Heart right ventricle (tissue), 16 donors: ENCODE results near the gene LRMDA. TPM values are rescaled to one million over a fixed set of nuclear protein-coding genes. Genes with fewer than 3 reads are reported as not detected.

Experiments used
- ATAC-seq, 8 donors: fragments of 200-7000 bp; cut with Tn5 transposase; one replicate each; pipeline ENCODE4 v1.9.1; 2020; ENCODE audit warnings: mild to moderate bottlenecking in 8 of 8, moderate library complexity in 8 of 8, moderate number of reproducible peaks in 1 of 8
- DNase-seq, 2 donors: peaks; one replicate each; pipeline ENCODE4 v3.0.0-alpha.2; 2020
- H3K27ac ChIP-seq, 10 donors: fragments of 200-600 bp; sonication (generic) in 2 of 10; one replicate each; pipeline versions ENCODE4 v1.5.0 to v1.8.0; 2020 to 2022; ENCODE audit warnings: mild to moderate bottlenecking in 3 of 10
- H3K27me3 ChIP-seq, 7 donors: fragments of 200-600 bp; one replicate each; pipeline ENCODE4 v1.8.0; 2021 to 2022; ENCODE audit warnings: mild to moderate bottlenecking in 2 of 7
- H3K36me3 ChIP-seq, 9 donors: fragments of 200-600 bp; sonication (generic) in 1 of 9; one replicate each; pipeline versions ENCODE4 v1.5.0 to v1.8.0; 2020 to 2022; ENCODE audit warnings: mild to moderate bottlenecking in 2 of 9
- H3K4me1 ChIP-seq, 9 donors: fragments of 200-600 bp; sonication (generic) in 1 of 9; one replicate each; pipeline versions ENCODE4 v1.5.0 to v1.8.0; 2020 to 2022; ENCODE audit warnings: mild to moderate bottlenecking in 4 of 9
- H3K4me3 ChIP-seq, 10 donors: fragments of 200-600 bp; sonication (generic) in 2 of 10; one replicate each; pipeline versions ENCODE4 v1.5.0 to v1.8.0; 2020 to 2022; ENCODE audit warnings: mild to moderate bottlenecking in 7 of 10, moderate library complexity in 2 of 10
- H3K9me3 ChIP-seq, 11 donors: fragments of 200-600 bp in 10 of 11; sonication (generic) in 2 of 11; one replicate each; pipeline versions ENCODE4 v1.5.0 to v1.8.0; 2013 to 2022; ENCODE audit warnings: mild to moderate bottlenecking in 2 of 11, control low read depth in 1 of 11, moderate library complexity in 1 of 11
- CTCF ChIP-seq, 9 donors: fragments of 200-600 bp; sonication (generic) in 2 of 9; IDR thresholded peaks; one replicate each; pipeline versions ENCODE4 v1.5.0 to v1.8.0; 2021 to 2022; ENCODE audit warnings: antibody characterized with exemption in 9 of 9, mild to moderate bottlenecking in 5 of 9, moderate library complexity in 1 of 9
- WGBS, 2 donors: extraction: QIAGEN DNeasy Blood & Tissue Kit; methylation state at CpG; one replicate each; pipeline ENCODE4 v1.1.7; 2013; ENCODE audit warnings: inconsistent platforms in 1 of 2; 5-methylcytosine and 5-hydroxymethylcytosine counted together
- intact Hi-C, 10 donors: fragments of 100-400 bp; cut with DNase I; formaldehyde crosslinking; loops; one replicate each; pipeline versions ENCODE4 v1.11.1 to v1.14.2; 2022
- polyA plus RNA-seq, 2 donors: library from polyadenylated mRNA; stranded (reverse); fragments of 200-250 nt; gene quantifications; one replicate each; pipeline ENCODE4 v1.2.3, GENCODE V29; 2013
- total RNA-seq, 10 donors: library from RNA; stranded (reverse); fragmentation: NEBNext Ultra II Directional in 3 of 10; extraction: Animal tissue kit (Norgen Biotek cat#: 25700) in 3 of 10; gene quantifications; one replicate each; pipeline versions ENCODE4 v1.2.1 to v1.2.4, GENCODE V29; 2021 to 2023
- donor health status: Arrhythmogenic right ventricular cardiomyopathy.
- donor health status: ischemic (EF 13 %, LVEDD 7.1; RV severe dilation, severe dysfunction).
- donor health status: healthy with polysubstance abuse.
- donor health status: DM: no; HTN: yes; CAD: no.
- donor health status: DM: no; HTN: no; CAD: no.
- donor health status: ischemic (EF 25% LVEDD 6.9; RV normal size, moderate dysfunction).
- donor health status: ischemic (EF 25% LVEDD 5.7; RV mildly dilated, moderate dysfunction).
- donor health status: healthy.
- donor health status: DM: yes; HTN: yes; CAD: no.
- donor health status: Ischemic cardiomyopathy.
- donor health status: ischemic (EF 35%, LVEDD 5.7; RV mildly dilated, moderate dysfunction).
- donor health status: nonischemic (EF 11% LVEDD 7.7; RV severe dilation, severe dysfunction).
- donor health status: DM: yes; HTN: yes; CAD: no.
- donor health status: PGD.
- donor health status: ischemic (EF 29% LVEDD 5.4; RV normal size, mild dysfunction).
- donor health status: nonischemic (EF 23%, LVEDD 6.1; RV moderate dilation, normal function).

LRMDA gene
- total and polyA plus RNA-seq, 12 donors, result 4.0 to 59.8 (median 12.7) TPM

DNA sequence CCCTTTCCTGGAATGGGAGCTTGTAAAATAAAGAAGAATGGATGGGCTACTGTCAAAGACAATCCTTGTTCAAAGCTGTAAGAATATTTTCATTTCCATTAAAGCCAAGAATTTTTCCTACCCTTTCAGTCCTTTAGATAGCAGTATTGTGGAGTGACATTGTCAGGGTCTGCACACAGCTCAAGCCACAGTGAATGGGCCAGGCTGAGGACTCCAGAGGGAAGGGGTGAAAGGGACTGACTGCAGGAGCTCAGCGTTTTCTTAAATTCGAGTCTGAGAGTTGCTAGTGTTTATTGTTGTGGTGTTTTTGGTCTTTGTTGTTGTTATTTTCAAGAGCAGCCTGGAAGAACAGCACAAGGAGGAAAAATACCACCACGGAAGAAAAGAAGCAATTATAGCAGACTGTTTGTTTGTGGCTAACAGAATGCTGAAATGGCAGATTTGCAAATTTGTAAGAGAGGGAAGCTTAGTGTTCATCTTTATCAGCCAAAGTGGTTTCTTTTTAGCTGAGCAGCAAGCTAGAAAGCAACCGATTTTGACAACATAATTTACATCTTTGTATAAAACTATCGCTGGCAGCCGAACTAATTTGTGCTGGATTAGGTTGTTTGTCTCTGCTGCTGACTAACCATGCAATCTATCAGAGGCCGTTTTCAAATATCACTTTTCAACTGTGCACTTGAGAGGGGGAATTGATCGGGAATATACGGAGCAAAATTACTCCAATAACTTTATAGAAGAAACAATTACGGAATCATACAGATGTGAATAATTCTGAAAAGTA lies 192.1 kb downstream of the LRMDA start:
- DNase-seq (no peak), ATAC-seq (no peak)
- 72 to 74% methylated on average over 10 of the region's 10 CpGs for WGBS, 2 donors
- H3K27ac ChIP-seq, result no peak overlapping the region
- H3K4me3 ChIP-seq, result no peak overlapping the region
- no peaks in the 10 kb centered on the region for H3K9me3 ChIP-seq
- peaks cover 0 to 16% (median 0%) of the 10 kb centered on the region in 9 donors for H3K4me1 ChIP-seq
- TF ChIP-seq CTCF (IDR thresholded peaks at IDR 0.05), result no peak
- no peaks in the 10 kb centered on the region for H3K36me3 ChIP-seq
- no peaks in the 10 kb centered on the region for H3K27me3 ChIP-seq
- intact Hi-C loops, result no loop called here

GRCh38 chr10:75624638-75625037 lies 193.2 kb downstream of the LRMDA start:
- DNase-seq, result no peak
- Histone ChIP-seq H3K27me3 (no peaks in the 10 kb centered on the region), H3K9me3 (no peaks in the 10 kb centered on the region), H3K4me1 (peaks cover 0 to 16% (median 0%) of the 10 kb centered on the region in 9 donors), H3K36me3 (no peaks in the 10 kb centered on the region), H3K27ac (no peak overlapping the region), H3K4me3 (no peak overlapping the region)
- intact Hi-C loops, result no loop called here
- no peak for ATAC-seq
- TF ChIP-seq CTCF (IDR thresholded peaks at IDR 0.05), result no peak
- 88 to 93% methylated on average over 1 of the region's 1 CpG for WGBS, 2 donors

DNA sequence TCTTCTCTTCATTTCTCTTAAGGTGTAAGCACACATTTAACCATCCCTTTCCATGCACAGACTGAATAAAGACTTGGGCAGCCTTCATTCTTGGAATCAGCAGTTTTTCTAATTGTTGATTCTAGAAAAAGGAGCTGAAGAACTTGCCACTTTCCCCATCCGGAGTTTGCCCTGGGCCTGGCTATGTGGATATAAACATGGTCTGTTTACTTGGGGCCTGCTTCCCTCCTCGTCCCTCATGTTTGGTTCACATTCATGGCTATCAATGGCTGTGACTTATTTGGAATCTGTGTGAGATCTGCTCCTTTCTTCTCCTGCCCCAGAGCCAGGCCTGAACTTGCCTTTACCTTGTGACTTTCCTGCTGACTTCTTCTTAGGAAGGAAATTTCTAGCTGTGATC lies 199.3 kb downstream of the LRMDA start:
- H3K27ac ChIP-seq, result no peak overlapping the region
- ATAC-seq, result no peak

GRCh38 chr10:75632805-75633462 lies 201.5 kb downstream of the LRMDA start:
- no peaks in the 10 kb centered on the region for H3K4me1 ChIP-seq
- WGBS, 2 donors, result 69 to 73% methylated on average over 8 of the region's 8 CpGs
- intact Hi-C loops, result no loop called here
- ATAC-seq, result peak in 7 of 8 donors; percentile 24 to 79 (median 46)
- no peaks in the 10 kb centered on the region for H3K27me3 ChIP-seq
- H3K36me3 ChIP-seq, result no peaks in the 10 kb centered on the region
- TF ChIP-seq CTCF (IDR thresholded peaks at IDR 0.05), result no peak
- no peak overlapping the region for H3K4me3 ChIP-seq
- no peak overlapping the region for H3K27ac ChIP-seq
- peak; percentile 45 to 57 for DNase-seq
- no peaks in the 10 kb centered on the region for H3K9me3 ChIP-seq

More for the DNA sequence above, 199.3 kb downstream of the LRMDA start:
- H3K4me1 ChIP-seq, result peaks cover 0 to 3% (median 0%) of the 10 kb centered on the region in 9 donors
- no peak overlapping the region for H3K4me3 ChIP-seq
- WGBS, 2 donors, result 96% methylated on average over 2 of the region's 2 CpGs
- H3K36me3 ChIP-seq, result no peaks in the 10 kb centered on the region
- TF ChIP-seq CTCF (IDR thresholded peaks at IDR 0.05), result no peak
- H3K9me3 ChIP-seq, result no peaks in the 10 kb centered on the region
- intact Hi-C loops, result no loop called here
- H3K27me3 ChIP-seq, result no peaks in the 10 kb centered on the region
- DNase-seq, result no peak
